HCT116 (cell line): ENCODE measurements around the gene CMTM8. TPM values are rescaled to one million over a fixed set of nuclear protein-coding genes. Genes with fewer than 3 reads are reported as not detected.
A peak's percentile ranks its signal among the peaks of the same experiment; 100 is the strongest.

Experiments
- ATAC-seq: fragments of 200-7000 bp; cut with Tn5 transposase; 2 replicates; pipeline ENCODE4 v1.9.1; 2020; ENCODE audit warnings: mild to moderate bottlenecking, moderate library complexity
- BruUV-seq: library from RNA; stranded (reverse); fragments of 400-500 nt; replicated peaks from 2 replicates; lab custom pipeline; 2021; lab: Mats Ljungman, UMichigan
- CTCF ChIA-PET: fragments of 300-600 bp; sonication (Branson Sonifier 250); formaldehyde crosslinking; loops from one replicate; lab custom pipeline; 2021; ENCODE audit warnings: antibody characterized with exemption; lab: Charles Lee
- POLR2A ChIA-PET: fragments of 300-600, 350-600 bp; sonication (Branson Sonifier 250); formaldehyde crosslinking; loops from one replicate; lab custom pipeline; 2021; ENCODE audit warnings: antibody characterized with exemption; lab: Charles Lee
- RAD21 ChIA-PET, 2 experiments: fragments of 300-600 bp; sonication (Branson Sonifier 250); formaldehyde crosslinking; loops; one replicate each; lab custom pipeline; 2023; ENCODE audit warnings: low total read pairs in 2 of 2; ENCODE audit not compliant: uncharacterized antibody in 2 of 2, unreplicated experiment in 2 of 2, low non-redundant PET in 1 of 2; lab: Charles Lee
- DNase-seq: peaks from one replicate; pipeline ENCODE4 v3.0.0-alpha.2; 2010; ENCODE audit warnings: low read depth, low spot score
- H2AFZ ChIP-seq: fragments of 200-600 bp; shearing (Covaris generic), sonication (generic); 2 replicates; pipeline ENCODE4 v1.6.1; 2017; ENCODE audit warnings: low read depth, mixed run types, mixed read lengths, antibody characterized with exemption, low read length; ENCODE audit not compliant: poor library complexity, severe bottlenecking
- H3K27ac ChIP-seq: 2 replicates; pipeline ENCODE4 v1.5.1; 2012; ENCODE audit warnings: low read depth, low read length
- H3K27me3 ChIP-seq: fragments of 200-600 bp; sonication (generic); 2 replicates; pipeline ENCODE4 v1.6.1; 2016; ENCODE audit warnings: mixed run types, low read length, mixed read lengths; ENCODE audit not compliant: insufficient read depth
- H3K36me3 ChIP-seq, 2 experiments: fragments of 200-500 bp in 1 of 2; fragments of 200-600 bp in 1 of 2; sonication (Bioruptor generic) in 1 of 2; sonication (generic) in 1 of 2; 2 replicates each; pipeline versions ENCODE4 v1.5.1 to v1.6.1; 2014 to 2016; ENCODE audit warnings: low read length in 2 of 2, inconsistent platforms in 1 of 2, mixed read lengths in 1 of 2, mixed run types in 1 of 2; ENCODE audit not compliant: insufficient read depth in 2 of 2, control insufficient read depth in 1 of 2
- H3K4me1 ChIP-seq, 2 experiments: fragments of 200-600 bp in 1 of 2; sonication (generic) in 1 of 2; 2 replicates each; pipeline versions ENCODE4 v1.5.1 to v1.6.1; 2012 to 2017; ENCODE audit warnings: low read length in 2 of 2, inconsistent platforms in 1 of 2, mild to moderate bottlenecking in 1 of 2, mixed read lengths in 1 of 2, mixed run types in 1 of 2, moderate library complexity in 1 of 2; ENCODE audit not compliant: insufficient read depth in 2 of 2, control insufficient read depth in 1 of 2
- H3K4me2 ChIP-seq: fragments of 200-600 bp; sonication (generic); 2 replicates; pipeline ENCODE4 v1.6.1; 2017; ENCODE audit warnings: mixed run types, low read length, mixed read lengths
- H3K4me3 ChIP-seq, 2 experiments: fragments of 200-600 bp in 1 of 2; sonication (generic) in 1 of 2; replicated peaks in 1 of 2; 2 replicates each; pipeline ENCODE4 v1.5.1; 2011 to 2016; ENCODE audit warnings: low read length in 2 of 2, control low read depth in 1 of 2, low read depth in 1 of 2, mild to moderate bottlenecking in 1 of 2, mixed read lengths in 1 of 2, mixed run types in 1 of 2
- H3K79me2 ChIP-seq: fragments of 200-600 bp; sonication (generic); 2 replicates; pipeline ENCODE4 v1.6.1; 2017; ENCODE audit warnings: mild to moderate bottlenecking, mixed run types, low read length, moderate library complexity, mixed read lengths; ENCODE audit not compliant: insufficient read depth
- H3K9ac ChIP-seq: fragments of 200-600 bp; sonication (generic); 2 replicates; pipeline ENCODE4 v1.6.1; 2016; ENCODE audit warnings: low read length, mixed read lengths
- H3K9me2 ChIP-seq: fragments of 200-600 bp; sonication (generic), shearing (Covaris generic); 2 replicates; pipeline ENCODE4 v1.6.1; 2017; ENCODE audit warnings: mixed run types, mild to moderate bottlenecking, moderate library complexity; ENCODE audit not compliant: insufficient read depth
- H3K9me3 ChIP-seq, 2 experiments: fragments of 200-500 bp in 1 of 2; fragments of 200-600 bp in 1 of 2; sonication (Bioruptor generic) in 1 of 2; sonication (generic) in 1 of 2; 2 replicates each; pipeline ENCODE4 v1.6.1; 2014 to 2017; ENCODE audit warnings: low read length in 2 of 2, mixed read lengths in 2 of 2, inconsistent platforms in 1 of 2, low read depth in 1 of 2, mild to moderate bottlenecking in 1 of 2, mixed run types in 1 of 2, moderate library complexity in 1 of 2; ENCODE audit not compliant: control insufficient read depth in 1 of 2, insufficient read depth in 1 of 2
- H4K20me1 ChIP-seq: fragments of 200-600 bp; sonication (generic), shearing (Covaris generic); 2 replicates; pipeline ENCODE4 v1.6.1; 2017; ENCODE audit warnings: mixed run types, mild to moderate bottlenecking, moderate library complexity; ENCODE audit not compliant: insufficient read depth
- CBX3 ChIP-seq: IDR thresholded peaks from 2 replicates; pipeline ENCODE4 v1.6.1; 2012; ENCODE audit warnings: low read depth
- CEBPB ChIP-seq: IDR thresholded peaks from 2 replicates; pipeline ENCODE4 v1.6.1; 2012; ENCODE audit warnings: low read depth
- EGR1 ChIP-seq: IDR thresholded peaks from 2 replicates; pipeline ENCODE4 v1.6.1; 2012; ENCODE audit warnings: low read depth
- ELF1 ChIP-seq: IDR thresholded peaks from 2 replicates; pipeline ENCODE4 v1.6.1; 2012; ENCODE audit warnings: low read depth, borderline replicate concordance
- EZH2 ChIP-seq: fragments of 200-600 bp; sonication (generic); IDR thresholded peaks from 2 replicates; pipeline ENCODE4 v1.6.1; 2017; ENCODE audit warnings: antibody characterized with exemption, mixed run types
- EZH2phosphoT487 ChIP-seq: fragments of 200-600 bp; IDR thresholded peaks from 2 replicates; pipeline ENCODE4 v1.6.1; 2018; ENCODE audit warnings: antibody characterized with exemption, borderline replicate concordance
- FOSL1 ChIP-seq: IDR thresholded peaks from 2 replicates; pipeline ENCODE4 v1.6.1; 2012; ENCODE audit warnings: low read depth
- POLR2A ChIP-seq: IDR thresholded peaks from 2 replicates; pipeline ENCODE4 v1.7.0; 2011; ENCODE audit warnings: borderline replicate concordance; ENCODE audit not compliant: insufficient read depth, insufficient read length; ENCODE audit errors: extremely low read depth
- POLR2AphosphoS5 ChIP-seq: IDR thresholded peaks from 2 replicates; pipeline ENCODE4 v1.6.1; 2011; ENCODE audit warnings: mild to moderate bottlenecking, low read depth, low read length, moderate library complexity
- SIN3A ChIP-seq: IDR thresholded peaks from 2 replicates; pipeline ENCODE4 v1.6.1; 2012; ENCODE audit warnings: low read depth
- SP1 ChIP-seq: IDR thresholded peaks from 2 replicates; pipeline ENCODE4 v1.6.1; 2012; ENCODE audit warnings: low read depth
- TCF7L2 ChIP-seq: IDR thresholded peaks from 2 replicates; pipeline ENCODE4 v1.7.0; 2011; ENCODE audit warnings: borderline replicate concordance, inconsistent platforms; ENCODE audit not compliant: insufficient read depth, insufficient read length; ENCODE audit errors: extremely low read depth
- YY1 ChIP-seq: IDR thresholded peaks from 2 replicates; pipeline ENCODE4 v1.6.1; 2011; ENCODE audit warnings: low read length, low read depth, moderate library complexity, mild to moderate bottlenecking; ENCODE audit not compliant: insufficient replicate concordance; ENCODE audit errors: extremely low read depth
- ZNF274 ChIP-seq: fragments of 200-500 bp; sonication (Bioruptor generic); IDR thresholded peaks from 2 replicates; pipeline ENCODE4 v1.6.1; 2014; ENCODE audit warnings: mild to moderate bottlenecking, low read depth, low read length, inconsistent platforms
- intact Hi-C: fragments of 100-400 bp; cut with micrococcal nuclease; formaldehyde crosslinking; loops from 2 replicates; pipeline ENCODE4 v1.10.0; 2022
- total RNA-seq: library from RNA; stranded (reverse); gene quantifications from one replicate; pipeline ENCODE4 v1.2.1, GENCODE V29; 2021; ENCODE audit not compliant: unreplicated experiment
- TF ChIP-seq, protein P1 (sequence below): IDR thresholded peaks from 2 replicates; pipeline ENCODE4 v1.6.1; 2011; ENCODE audit warnings: mild to moderate bottlenecking, low read length, moderate library complexity; ENCODE audit not compliant: insufficient replicate concordance; ENCODE audit errors: extremely low read depth
- TF ChIP-seq, protein P2 (sequence below), 3 experiments: fragments of 200-600 bp in 1 of 3; sonication (generic) in 1 of 3; IDR thresholded peaks in 2 of 3; conservative IDR thresholded peaks in 1 of 3; 2 replicates each; pipeline ENCODE4 v1.5.1; 2012 to 2017; ENCODE audit warnings: low read depth in 2 of 3, low read length in 2 of 3, antibody characterized with exemption in 1 of 3, borderline replicate concordance in 1 of 3, control low read depth in 1 of 3, mild to moderate bottlenecking in 1 of 3, mixed read lengths in 1 of 3, mixed run types in 1 of 3, moderate library complexity in 1 of 3; ENCODE audit not compliant: insufficient read depth in 1 of 3

CMTM8 gene
- total RNA-seq, 1 experiment from 2014 or later, result 19.4 TPM

DNA sequence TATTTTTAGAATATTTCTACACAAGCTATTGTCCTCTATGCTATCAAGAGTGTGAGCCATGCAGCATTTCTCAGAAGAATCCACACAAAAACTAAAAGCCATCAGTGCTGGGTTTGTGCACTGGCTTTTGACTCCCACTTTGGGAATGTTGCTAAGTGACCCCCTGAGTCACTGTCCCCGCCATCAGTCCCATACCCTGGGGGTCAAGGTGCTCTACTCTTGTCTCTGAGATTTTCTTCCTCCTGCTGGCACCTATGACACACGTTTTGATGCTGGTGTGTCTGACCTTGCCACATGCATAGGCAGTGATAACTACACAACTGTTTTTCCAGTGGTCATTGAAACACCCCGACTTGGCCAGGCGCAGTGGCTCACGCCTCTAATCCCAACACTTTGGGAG, 173.0 kb downstream of the CMTM8 start:
- Histone ChIP-seq H3K4me2 (0 out of 2 replicates have a peak overlapping the region, but pooled peaks have one; percentile 7), H3K4me3 (no peak overlapping the region), H3K79me2 (peaks cover 94% of the 10 kb centered on the region), H2AFZ (no peak overlapping the region), H3K36me3 (no peaks in the 10 kb centered on the region), H3K27me3 (no peaks in the 10 kb centered on the region), H3K9me3 (no peaks in the 10 kb centered on the region), H4K20me1 (no peaks in the 10 kb centered on the region), H3K4me1 (peaks cover 13 to 69% of the 10 kb centered on the region in 2 experiments), H3K27ac (no peak overlapping the region), H3K9ac (no peak overlapping the region), H3K9me2 (no peaks in the 10 kb centered on the region)
- ChIA-PET CTCF (interaction anchor here (1.2 kb wide), 1 partner anchor 37 kb away, joined by 4 read pairs; no protein-coding TSS in a partner anchor), POLR2A (interaction anchor here (1.0 kb wide), 1 partner anchor 20 kb away, joined by 3 read pairs; the partner anchor contains the start of gene CMTM7), RAD21 (no interaction called here)
- TF ChIP-seq EZH2 (no peak), POLR2AphosphoS5 (no peak), YY1 (no peak), FOSL1 (no peak), ZNF274 (no peak), SP1 (no peak), ELF1 (no peak), SIN3A (no peak), CEBPB (no peak), POLR2A (no peak), EZH2phosphoT487 (no peak), EGR1 (no peak), TCF7L2 (no peak), CBX3 (no peak)
- TF ChIP-seq, protein P1, sequence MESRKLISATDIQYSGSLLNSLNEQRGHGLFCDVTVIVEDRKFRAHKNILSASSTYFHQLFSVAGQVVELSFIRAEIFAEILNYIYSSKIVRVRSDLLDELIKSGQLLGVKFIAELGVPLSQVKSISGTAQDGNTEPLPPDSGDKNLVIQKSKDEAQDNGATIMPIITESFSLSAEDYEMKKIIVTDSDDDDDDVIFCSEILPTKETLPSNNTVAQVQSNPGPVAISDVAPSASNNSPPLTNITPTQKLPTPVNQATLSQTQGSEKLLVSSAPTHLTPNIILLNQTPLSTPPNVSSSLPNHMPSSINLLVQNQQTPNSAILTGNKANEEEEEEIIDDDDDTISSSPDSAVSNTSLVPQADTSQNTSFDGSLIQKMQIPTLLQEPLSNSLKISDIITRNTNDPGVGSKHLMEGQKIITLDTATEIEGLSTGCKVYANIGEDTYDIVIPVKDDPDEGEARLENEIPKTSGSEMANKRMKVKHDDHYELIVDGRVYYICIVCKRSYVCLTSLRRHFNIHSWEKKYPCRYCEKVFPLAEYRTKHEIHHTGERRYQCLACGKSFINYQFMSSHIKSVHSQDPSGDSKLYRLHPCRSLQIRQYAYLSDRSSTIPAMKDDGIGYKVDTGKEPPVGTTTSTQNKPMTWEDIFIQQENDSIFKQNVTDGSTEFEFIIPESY, result no peak
- TF ChIP-seq, protein P2, sequence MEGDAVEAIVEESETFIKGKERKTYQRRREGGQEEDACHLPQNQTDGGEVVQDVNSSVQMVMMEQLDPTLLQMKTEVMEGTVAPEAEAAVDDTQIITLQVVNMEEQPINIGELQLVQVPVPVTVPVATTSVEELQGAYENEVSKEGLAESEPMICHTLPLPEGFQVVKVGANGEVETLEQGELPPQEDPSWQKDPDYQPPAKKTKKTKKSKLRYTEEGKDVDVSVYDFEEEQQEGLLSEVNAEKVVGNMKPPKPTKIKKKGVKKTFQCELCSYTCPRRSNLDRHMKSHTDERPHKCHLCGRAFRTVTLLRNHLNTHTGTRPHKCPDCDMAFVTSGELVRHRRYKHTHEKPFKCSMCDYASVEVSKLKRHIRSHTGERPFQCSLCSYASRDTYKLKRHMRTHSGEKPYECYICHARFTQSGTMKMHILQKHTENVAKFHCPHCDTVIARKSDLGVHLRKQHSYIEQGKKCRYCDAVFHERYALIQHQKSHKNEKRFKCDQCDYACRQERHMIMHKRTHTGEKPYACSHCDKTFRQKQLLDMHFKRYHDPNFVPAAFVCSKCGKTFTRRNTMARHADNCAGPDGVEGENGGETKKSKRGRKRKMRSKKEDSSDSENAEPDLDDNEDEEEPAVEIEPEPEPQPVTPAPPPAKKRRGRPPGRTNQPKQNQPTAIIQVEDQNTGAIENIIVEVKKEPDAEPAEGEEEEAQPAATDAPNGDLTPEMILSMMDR (IDR thresholded peaks at IDR 0.05 in 2 of 3, conservative IDR thresholded peaks at IDR 0.05 in 1 of 3; ENCODE audit: borderline replicate concordance in 1 of 3, insufficient read depth in 1 of 3, low read depth in 2 of 3, low read length in 2 of 3), result no peak
- intact Hi-C loops, result no loop called here
- DNase-seq, result no peak
- no peak for ATAC-seq
- no TSS peak for BruUV-seq
